Activated T-cell treated with anti-CD3 and anti-CD28 coated beads for 48 hours (primary cell): ENCODE data around the gene ZDHHC8.

ENCODE experiments used
- DNase-seq: peaks from one replicate; pipeline ENCODE4 v3.0.0-alpha.2; 2020; ENCODE audit warnings: low read depth

Gene ZDHHC8

DNA sequence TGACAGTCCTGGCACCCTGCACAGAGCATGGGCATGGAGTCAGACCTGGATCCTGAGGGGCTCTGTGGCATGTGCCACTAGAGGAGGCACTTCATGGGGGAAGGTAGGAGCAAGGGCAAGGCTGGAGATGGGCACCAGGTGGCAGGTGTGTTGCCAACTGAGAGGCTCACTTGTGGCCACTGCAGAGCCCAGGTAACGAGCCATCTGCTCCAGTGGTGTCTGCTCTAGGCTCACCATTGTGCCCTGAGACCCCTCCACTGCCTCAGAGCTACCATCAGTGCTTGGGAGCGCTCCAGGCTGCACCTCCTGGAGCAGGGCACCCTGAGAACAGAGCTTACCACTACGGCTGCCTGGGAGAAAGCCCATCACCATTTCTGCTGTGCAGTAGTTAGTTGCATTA, 1.3 kb upstream of the ZDHHC8 start:
- no peak for DNase-seq

DNA sequence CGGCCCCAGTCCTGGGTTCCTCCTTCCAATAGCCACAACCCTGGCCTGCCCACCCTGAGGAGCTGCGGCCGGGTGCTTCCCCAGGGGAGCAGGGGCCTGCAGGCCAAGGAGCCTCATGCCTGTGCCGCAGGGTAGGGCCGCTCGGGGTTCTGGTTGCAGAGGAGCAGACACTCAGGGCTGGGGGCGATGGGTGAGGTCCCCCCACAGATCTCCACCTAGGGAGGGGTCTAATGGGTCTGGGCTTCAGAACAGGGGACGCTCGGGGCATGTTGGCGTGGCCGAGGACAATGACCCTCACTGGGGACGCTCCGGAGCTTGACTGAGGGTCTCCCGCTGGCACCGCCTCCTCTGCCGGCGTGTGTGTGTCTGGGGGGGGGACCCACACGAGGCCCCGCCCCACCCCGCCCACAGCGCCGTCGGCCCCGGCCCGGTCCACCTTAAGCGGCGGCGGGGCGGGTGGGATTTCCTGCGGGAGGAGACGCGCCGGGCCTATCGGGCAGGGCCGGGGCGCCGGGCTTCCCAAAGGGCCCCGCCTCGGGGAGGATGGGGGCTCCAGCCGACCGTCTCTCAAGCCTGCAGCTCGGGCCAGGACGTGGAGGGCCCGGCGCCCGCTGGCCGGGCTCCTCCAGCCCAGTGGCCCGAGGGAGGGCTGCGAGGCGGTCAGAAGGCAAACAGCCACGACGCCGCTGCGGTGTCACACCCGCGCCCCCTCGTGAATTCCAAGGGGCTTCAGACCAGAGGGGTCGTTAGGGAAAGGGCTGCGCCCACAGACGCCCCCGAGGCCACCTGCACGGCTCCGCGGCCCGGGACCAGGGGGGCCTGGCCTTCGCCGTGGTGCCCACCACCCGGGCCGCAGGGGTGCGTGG, 640 bp upstream of the ZDHHC8 start:
- peak; percentile 75 for DNase-seq

DNA sequence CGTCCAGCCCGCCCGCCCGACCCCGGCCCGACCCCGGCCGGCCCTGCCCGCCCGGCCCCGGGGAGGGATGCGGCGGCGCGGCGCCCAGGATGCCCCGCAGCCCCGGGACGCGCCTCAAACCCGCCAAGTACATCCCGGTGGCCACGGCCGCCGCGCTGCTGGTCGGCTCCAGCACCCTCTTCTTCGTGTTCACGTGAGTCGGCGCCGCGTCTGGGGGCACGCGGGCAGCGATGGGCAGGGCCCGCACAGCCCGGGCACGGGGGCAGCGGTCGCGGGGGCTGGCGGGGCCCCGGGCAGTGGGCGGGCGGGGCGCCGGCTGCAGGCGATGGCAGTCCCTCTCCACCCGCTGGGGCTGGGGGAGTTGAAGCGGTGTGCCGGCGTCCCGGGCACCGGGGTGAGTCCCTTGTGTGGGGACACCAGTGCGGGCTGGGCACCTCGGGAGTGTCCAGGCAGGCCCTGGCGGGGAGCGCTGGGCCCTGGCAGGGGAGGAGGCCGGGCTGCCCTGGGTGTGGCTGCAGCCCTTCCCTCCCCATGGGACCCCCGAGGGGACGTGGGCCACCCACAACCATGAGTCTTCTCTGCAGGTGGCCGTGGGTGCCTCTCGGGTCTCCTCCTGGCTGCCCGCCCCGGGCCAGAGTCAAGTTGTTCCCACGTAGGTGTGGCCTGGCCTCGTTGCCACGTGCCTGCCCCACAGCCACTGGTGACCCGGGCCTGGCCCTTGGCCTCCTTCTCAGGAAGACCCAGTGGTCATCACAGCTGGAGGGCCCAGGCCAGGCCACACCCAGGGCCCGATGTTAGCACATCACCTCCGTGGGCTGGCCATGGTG, 468 bp downstream of the ZDHHC8 start:
- no peak for DNase-seq

DNA sequence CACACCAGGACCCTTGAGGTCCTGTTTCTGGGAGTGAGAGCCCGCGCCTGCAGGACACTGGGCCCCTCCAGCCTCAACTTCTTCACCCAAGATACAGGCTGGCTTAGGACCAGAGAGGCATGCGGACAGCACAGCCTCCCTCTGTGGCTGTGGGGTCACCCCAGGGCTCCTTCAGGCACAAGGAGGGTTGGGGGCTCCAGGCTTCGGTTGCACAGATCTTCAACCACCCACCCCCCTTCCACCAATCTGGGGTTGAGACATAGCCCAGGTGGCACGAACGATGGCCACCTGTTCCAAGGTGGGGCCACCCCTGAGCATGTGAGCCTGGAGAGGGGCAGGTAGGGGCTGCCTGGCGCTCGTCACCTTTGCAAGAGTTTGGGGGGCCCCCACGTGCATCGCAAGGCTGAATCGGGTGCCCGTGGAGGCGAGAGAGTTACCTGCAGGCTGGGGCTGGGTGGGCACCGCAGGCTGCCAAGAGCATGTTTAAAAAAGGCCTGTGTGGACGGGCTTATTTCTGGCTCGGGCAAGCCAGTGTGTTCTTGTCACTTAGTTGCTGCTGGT, 1.2 kb downstream of the ZDHHC8 start:
- no peak for DNase-seq

GRCh38 chr22:20133930-20134549, 2.4 kb downstream of the ZDHHC8 start:
- DNase-seq = no peak

GRCh38 chr22:20135265-20135664, 3.7 kb downstream of the ZDHHC8 start:
- no peak for DNase-seq

DNA sequence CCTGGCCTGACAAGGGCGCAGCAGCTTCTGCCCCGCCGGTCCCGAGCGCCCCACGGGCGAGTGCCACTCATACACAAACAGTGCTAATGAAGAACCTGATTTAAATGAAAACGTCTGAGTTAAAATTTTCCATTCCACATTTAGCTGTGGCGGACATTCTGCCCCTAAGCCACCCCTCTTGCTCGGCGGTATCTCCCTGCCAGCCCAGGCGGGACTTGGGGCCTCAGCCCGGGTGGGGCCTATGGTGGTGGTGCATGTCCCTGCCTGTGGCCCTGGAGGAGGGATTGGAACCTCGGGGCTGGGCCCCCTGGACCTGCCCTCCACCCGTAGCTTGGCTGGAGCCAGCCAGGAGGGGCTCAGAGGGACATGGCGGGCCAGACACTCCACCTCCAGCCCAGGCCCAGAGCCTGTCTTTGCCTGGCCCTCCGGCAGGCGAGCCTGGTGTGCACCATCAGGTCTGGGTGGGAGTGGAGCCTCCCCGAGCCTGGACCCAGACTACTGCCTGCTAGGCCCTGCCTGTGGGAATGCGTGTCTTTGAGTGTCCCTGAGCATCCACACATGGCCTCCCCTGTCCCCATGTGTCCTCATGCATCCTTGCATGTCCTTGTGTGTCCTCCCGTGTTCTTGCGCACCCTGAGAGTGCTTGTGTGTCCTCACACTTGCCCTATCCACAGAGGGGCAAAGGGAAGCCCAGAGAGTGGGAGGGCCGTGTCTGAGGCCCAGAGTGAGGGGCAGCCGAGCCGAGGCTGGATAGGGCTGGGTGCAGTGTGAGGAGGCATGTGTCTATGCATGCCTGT, 4.4 kb downstream of the ZDHHC8 start:
- DNase-seq = no peak

DNA sequence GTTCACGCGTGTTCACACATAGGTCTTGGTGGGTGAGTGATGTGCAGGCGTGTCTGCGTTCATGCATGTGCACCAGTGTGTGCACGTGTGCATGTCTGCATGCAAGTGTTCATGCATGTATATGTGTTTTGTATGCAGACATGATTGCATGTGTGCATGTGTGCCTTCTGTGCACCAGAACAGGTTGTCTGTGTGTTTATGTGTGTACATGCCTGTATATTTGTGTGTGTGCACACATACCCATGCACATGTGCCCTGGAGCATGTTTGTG, 4.9 kb downstream of the ZDHHC8 start:
- no peak for DNase-seq

DNA sequence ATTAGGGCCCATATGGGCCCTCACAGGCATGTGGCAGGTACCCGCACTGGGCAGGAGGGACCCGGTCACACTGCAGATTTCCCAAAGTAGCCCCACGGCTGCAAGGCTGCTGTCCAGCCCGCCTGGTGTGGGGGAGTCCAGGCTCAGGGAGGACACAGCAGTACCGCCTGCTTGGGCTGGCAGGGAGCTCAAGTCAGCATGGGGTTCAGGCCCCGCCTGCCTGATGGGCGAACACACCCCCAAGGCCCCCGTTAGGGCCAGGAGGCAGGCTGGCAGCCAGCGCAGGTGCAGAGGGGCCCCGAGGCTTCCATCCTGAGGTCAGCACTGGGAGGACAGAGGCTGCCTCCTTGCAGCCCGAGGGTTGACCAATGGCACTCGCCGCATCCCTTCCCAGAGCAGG, 5.5 kb downstream of the ZDHHC8 start:
- no peak for DNase-seq

GRCh38 chr22:20137671-20138416, 6.2 kb downstream of the ZDHHC8 start:
- no peak for DNase-seq

- DNase-seq = no peak
Observed at GRCh38 chr22:20138417-20138738, 6.8 kb downstream of the ZDHHC8 start.

- no peak for DNase-seq
Observed at GRCh38 chr22:20138868-20139267, 7.3 kb downstream of the ZDHHC8 start.

DNA sequence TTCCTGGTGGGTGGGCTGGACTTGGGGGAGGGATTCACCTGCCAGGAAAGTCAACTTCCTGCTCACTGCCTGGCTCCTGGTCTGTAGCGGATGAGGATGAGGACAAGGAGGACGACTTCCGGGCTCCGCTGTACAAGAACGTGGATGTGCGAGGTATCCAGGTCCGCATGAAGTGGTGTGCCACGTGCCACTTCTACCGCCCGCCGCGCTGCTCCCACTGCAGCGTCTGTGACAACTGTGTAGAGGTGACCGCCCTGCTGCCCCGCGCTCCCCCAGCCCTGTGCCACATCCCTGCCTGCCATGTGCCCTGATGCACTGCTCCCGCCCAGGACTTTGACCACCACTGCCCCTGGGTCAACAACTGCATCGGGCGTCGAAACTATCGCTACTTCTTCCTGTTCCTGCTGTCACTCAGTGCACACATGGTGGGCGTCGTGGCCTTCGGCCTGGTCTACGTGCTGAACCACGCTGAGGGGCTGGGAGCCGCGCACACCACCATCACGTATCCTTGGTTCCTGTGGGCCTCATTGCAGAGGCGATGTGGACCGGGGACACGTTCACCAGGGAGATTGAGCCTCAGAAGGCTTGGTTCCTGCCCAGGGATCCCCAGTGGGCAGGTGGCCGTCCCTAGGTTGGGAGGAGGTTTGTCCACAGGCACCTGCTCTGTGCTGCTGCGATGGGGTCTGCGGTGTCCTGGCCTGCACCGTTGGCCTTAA, 7.9 kb downstream of the ZDHHC8 start:
- no peak for DNase-seq

DNA sequence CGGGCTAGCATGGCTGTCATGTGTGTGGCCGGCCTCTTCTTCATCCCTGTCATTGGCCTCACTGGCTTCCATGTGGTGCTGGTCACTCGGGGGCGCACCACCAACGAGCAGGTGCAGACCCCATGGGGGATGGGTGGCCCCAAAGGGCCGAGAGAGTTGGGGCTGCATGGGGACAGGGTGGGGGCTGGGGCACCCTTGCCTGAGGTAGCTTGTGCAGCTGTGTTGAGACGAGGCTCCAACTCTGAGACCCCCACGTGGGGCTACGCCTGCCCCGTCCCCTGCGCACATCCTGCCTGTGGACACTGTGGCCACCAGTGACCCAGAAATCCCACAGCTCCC, 8.5 kb downstream of the ZDHHC8 start:
- DNase-seq = no peak

DNA sequence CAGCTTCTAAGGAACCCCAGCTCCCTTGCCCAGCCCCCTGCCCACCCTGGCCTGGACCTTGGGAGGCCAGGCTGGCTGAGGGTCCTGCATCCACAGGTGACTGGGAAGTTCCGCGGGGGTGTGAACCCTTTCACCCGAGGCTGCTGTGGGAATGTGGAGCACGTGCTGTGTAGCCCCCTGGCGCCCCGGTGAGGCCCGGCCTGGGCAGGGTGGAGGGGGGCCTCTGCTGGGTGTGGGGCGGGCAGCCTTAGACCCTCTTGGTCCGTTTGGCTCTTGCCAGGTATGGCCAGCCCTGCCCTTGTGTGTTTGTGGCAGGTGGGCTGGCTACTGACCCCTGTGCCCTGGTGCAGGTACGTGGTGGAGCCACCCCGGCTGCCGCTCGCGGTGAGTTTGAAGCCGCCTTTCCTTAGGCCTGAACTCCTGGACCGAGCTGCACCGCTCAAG, 8.9 kb downstream of the ZDHHC8 start:
- DNase-seq = no peak

DNA sequence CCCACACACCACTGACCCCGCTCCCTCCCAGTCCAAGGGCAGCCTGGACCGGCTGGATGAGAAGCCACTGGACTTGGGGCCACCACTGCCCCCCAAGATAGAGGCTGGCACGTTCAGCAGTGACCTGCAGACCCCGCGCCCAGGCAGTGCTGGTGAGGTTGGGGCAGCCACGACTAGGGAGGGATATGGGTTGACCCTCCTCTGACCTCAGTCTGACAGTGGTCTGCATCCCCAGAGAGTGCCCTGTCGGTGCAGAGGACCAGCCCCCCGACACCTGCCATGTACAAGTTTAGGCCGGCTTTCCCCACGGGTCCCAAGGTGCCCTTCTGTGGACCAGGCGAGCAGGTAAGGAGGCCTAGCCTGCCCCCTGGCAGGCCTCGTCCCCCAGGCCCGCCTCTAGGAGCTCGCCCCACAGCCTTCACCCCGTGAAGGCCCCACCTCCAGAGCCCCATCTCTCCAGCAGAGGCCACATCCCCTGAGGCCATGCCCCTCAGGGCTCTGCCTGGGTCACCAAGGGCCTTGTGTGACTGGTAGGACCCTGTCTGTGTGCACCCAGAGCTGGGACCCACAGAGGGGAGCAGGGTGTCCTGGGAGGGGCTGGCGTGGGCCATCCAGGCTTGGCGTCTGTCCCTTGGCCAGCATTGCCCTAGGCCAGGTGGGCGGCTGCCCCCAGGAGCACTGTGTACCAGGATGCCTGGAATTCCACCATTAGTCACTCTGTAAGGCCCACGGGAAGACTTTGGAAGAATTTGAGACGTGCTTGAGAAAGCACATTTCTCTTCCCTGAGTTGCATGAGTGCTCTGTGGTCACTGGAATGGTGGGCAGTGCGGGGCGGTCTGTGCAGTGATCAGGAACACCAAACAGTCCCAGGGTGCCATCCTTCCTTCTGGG, 9.8 kb downstream of the ZDHHC8 start:
- DNase-seq = no peak

GRCh38 chr22:20142711-20143621, 11.4 kb downstream of the ZDHHC8 start:
- no peak for DNase-seq

DNA sequence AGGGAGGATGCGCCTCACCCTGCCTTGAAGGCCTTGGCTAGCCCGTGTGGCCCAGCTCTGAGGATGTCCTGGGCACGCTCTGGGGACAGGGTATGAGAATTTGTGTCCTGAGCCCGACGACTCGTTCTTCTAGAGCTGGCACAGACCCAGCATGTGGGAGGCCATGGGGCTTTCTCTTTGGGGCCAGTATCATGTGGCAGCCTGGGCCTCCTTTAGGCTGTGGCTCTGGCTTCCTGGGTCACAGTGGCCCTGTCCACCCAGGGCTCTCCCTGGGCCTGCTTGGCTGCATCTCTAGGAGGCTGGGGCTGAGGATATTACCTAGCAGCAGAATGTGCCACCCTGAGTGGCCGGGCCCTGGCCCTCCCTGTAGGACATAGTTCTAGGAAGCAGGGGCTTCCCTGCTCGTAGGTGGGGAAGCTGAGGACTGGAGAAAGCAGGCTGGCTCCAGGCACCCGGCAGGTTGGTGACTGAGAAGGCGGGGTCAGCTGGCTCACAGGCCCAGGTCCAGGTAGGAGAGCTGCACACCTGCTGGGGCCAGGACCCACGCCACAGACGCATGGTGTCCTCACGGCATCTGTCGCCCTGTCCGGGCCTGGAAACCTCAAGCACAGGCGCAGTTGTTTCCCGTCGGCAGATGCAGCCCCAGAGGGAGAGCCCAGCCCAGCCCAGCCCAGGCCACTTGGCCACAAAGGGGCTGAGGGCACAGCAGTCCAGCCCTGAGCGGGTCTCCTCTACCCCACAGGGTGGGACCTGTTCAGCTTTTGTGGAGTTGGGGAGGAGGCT, 12.5 kb downstream of the ZDHHC8 start:
- DNase-seq = no peak
